Suprapubic skin (tissue), 4 donors: Measurements from ENCODE around the gene IFNG-AS1.

ENCODE experiments used
- CTCF ChIP-seq, 2 donors: fragments of 200-600 bp in 1 of 2; fragments of 450-650 bp in 1 of 2; sonication (generic) in 1 of 2; IDR thresholded peaks; one replicate each; pipeline ENCODE4 v1.5.1; 2016 to 2019; ENCODE audit warnings: antibody characterized with exemption in 2 of 2, mild to moderate bottlenecking in 1 of 2, moderate library complexity in 1 of 2
- EP300 ChIP-seq: sonication (generic); formaldehyde crosslinking; IDR thresholded peaks from one replicate; pipeline ENCODE4 v1.6.1; 2017; ENCODE audit warnings: antibody characterized with exemption
- POLR2A ChIP-seq, 2 donors: fragments of 450-650 bp; IDR thresholded peaks; one replicate each; pipeline ENCODE4 v1.6.1; 2017; ENCODE audit warnings: antibody characterized with exemption in 2 of 2, mild to moderate bottlenecking in 2 of 2, moderate library complexity in 2 of 2
- POLR2AphosphoS5 ChIP-seq, 3 donors: sonication (generic); formaldehyde crosslinking; IDR thresholded peaks; one replicate each; pipeline ENCODE4 v1.6.1; 2017; ENCODE audit warnings: antibody characterized with exemption in 3 of 3

- TF ChIP-seq POLR2AphosphoS5 (IDR thresholded peaks at IDR 0.05) (no peak), CTCF (IDR thresholded peaks at IDR 0.05) (no peak), POLR2A (IDR thresholded peaks at IDR 0.05) (no peak), EP300 (no peak)
Observed at GRCh38 chr12:68036642-68037041, 47.4 kb downstream of the IFNG-AS1 start.
